Activated T-cell treated with anti-CD3 and anti-CD28 coated beads, Interleukin-2, amount 50 U/mL, for 72 hours (primary cell): ENCODE measurements around the gene BIRC2. TPM values are rescaled to one million over a fixed set of nuclear protein-coding genes. Genes with fewer than 3 reads are reported as not detected.

Source experiments
- ATAC-seq, 2 donors: fragments of 150-1000 bp; cut with Tn5 transposase; replicated peaks in 1 of 2; 2 replicates each; pipeline ENCODE4 v1.10.0; 2021; ENCODE audit warnings: moderate library complexity in 2 of 2, mild to moderate bottlenecking in 1 of 2
- DNase-seq, 2 donors: peaks; one replicate each; pipeline ENCODE4 v3.0.0; 2021 to 2022; ENCODE audit warnings: mixed read lengths in 1 of 2
- H3K27ac Mint-ChIP-seq: one replicate; pipeline ENCODE4 v1.8.0; 2022; ENCODE audit warnings: mild to moderate bottlenecking, moderate library complexity, mixed read lengths
- H3K27me3 Mint-ChIP-seq: one replicate; pipeline ENCODE4 v1.8.0; 2022; ENCODE audit warnings: low read depth, mixed read lengths
- H3K36me3 Mint-ChIP-seq, 2 donors: one replicate each; pipeline ENCODE4 v1.8.0; 2022; ENCODE audit warnings: mixed read lengths in 2 of 2, mild to moderate bottlenecking in 1 of 2; ENCODE audit not compliant: insufficient read depth in 2 of 2
- H3K4me1 Mint-ChIP-seq: one replicate; pipeline ENCODE4 v1.8.0; 2022; ENCODE audit warnings: low read depth, mixed read lengths
- H3K4me3 Mint-ChIP-seq, 2 donors: one replicate each; pipeline ENCODE4 v1.8.0; 2022; ENCODE audit warnings: mild to moderate bottlenecking in 2 of 2, mixed read lengths in 2 of 2, moderate library complexity in 2 of 2
- H3K9me3 Mint-ChIP-seq, 2 donors: one replicate each; pipeline ENCODE4 v1.8.0; 2022; ENCODE audit warnings: mixed read lengths in 2 of 2
- total RNA-seq, 2 donors: library from RNA; stranded (reverse); gene quantifications; one replicate each; pipeline ENCODE4 v1.2.3, GENCODE V29; 2022

The BIRC2 gene
- total RNA-seq, 2 donors from 2014 or later, result 38.3 to 44.4 TPM

DNA sequence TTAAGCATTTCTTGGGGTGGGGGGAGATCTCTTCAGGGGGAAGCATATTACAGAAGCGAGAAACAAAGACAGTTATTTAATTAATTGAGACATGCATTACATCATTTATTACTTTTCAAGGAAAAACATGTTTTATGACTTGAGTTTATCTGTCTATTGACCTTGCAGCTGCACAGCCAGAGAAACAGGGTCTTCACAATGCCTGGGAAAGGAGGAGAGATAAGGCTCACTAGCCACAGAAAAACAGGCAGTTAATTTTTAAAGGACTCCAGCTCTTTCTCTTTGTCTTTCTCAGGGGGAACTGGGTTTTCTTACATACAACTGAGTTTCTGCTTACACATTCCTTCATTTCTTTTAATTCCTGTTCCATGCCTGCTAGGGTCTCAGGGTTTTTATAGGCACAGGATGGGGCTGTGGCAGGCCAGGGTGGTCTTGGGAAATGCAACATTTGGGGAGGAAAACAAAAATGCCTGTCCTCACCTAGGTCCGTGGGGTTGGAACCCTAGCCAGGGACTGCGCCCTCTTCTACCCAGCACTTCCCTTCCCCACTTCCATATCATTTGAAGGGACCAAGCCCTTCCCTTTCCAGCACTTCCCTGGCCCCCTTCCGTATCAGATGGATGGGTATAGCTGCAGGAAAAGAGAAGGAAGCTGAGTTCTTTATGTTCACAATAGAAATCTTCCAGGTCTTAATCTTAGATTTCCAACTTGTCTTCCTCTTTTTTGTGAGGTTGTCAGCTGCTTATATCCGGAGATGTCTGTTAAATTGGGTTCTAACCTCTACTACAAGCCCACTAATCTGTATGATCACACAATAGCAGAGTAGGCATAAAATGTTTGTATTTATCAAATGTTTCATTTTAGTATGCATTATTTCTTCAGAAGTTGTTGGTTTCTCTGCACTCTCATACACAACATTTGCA lies 38.3 kb downstream of the BIRC2 start:
- DNase-seq (no peak), ATAC-seq (no peak)
- Mint-ChIP-seq H3K4me1 (peaks cover 16% of the 10 kb centered on the region), H3K27ac (no peak overlapping the region), H3K27me3 (no peaks in the 10 kb centered on the region), H3K36me3 (peaks cover 6 to 25% of the 10 kb centered on the region in 2 donors), H3K9me3 (peaks cover 0 to 2% of the 10 kb centered on the region in 2 donors), H3K4me3 (no peak overlapping the region)

DNA sequence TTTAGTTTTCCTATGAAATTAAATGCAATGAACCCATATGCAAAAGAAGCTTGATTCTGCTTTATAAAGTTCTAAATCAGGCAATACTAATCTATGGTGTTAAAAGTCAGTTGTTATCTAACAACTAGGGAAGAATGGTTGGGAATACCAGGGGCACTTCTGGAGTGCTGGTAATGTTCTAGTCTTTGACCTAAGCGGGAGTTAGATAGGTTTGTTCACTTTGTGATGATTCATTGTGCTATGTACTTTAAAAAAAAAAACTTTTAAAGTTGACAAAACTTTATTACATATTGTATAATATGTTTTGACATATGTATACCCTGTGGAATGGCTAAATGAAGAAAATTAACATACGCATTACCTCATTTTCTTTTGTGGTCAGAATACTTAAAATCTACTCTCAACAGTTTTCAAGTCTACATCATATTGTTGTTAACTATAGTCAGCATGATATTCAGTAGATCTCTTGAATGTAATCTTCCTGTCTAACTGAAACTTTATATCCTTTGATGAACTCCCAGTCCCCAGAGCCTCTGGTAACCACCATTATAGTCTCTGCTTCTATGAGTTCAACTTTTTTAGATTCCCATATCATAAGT lies 39.2 kb downstream of the BIRC2 start:
- DNase-seq (no peak), ATAC-seq (peak; percentile 19 to 22)
- peaks cover 0 to 2% of the 10 kb centered on the region in 2 donors for H3K9me3 Mint-ChIP-seq
- H3K36me3 Mint-ChIP-seq, result peaks cover 7 to 24% of the 10 kb centered on the region in 2 donors
- H3K4me1 Mint-ChIP-seq, result peaks cover 23% of the 10 kb centered on the region
- H3K4me3 Mint-ChIP-seq, result no peak overlapping the region
- H3K27me3 Mint-ChIP-seq, result no peaks in the 10 kb centered on the region
- H3K27ac Mint-ChIP-seq, result peak overlapping the region; percentile 48

DNA sequence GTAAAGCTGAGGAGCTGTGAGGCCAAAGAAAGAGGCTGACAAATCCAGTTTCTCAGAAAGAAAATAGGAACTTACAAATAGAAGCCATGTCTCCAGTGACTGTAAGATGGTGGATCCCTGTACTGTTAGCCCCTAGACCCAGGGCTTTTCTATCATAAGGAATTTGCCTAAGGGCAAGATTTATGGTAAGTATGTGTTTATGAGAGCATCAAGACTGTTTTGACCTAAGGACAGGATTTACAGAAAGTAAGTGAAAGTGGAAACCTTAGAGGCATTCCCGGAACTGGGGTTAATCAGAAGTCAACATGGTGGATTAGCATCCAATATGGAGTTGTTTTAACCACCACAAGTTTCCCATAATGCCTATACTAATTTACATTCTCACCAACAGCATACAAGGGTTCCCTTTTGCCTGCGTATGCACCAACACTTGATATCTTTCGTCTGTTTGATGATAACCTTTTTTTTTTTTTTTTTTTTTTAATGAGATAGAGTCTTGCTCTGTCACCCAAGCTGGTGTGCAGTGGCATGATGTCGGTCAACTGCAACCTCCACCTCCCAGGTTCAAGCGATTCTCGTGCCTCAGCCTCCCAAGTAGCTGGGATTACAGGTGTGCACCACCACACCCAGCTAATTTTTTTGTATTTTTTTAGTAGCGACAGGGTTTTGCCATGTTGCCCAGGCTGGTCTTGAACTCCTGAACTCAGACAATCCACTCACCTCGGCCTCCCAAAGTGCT lies 40.2 kb downstream of the BIRC2 start:
- Mint-ChIP-seq H3K36me3 (peaks cover 7 to 24% of the 10 kb centered on the region in 2 donors), H3K27me3 (no peaks in the 10 kb centered on the region), H3K9me3 (peaks cover 0 to 2% of the 10 kb centered on the region in 2 donors), H3K27ac (peak overlapping the region; percentile 48), H3K4me3 (no peak overlapping the region), H3K4me1 (peaks cover 23% of the 10 kb centered on the region)
- ATAC-seq (no peak), DNase-seq (no peak)

DNA sequence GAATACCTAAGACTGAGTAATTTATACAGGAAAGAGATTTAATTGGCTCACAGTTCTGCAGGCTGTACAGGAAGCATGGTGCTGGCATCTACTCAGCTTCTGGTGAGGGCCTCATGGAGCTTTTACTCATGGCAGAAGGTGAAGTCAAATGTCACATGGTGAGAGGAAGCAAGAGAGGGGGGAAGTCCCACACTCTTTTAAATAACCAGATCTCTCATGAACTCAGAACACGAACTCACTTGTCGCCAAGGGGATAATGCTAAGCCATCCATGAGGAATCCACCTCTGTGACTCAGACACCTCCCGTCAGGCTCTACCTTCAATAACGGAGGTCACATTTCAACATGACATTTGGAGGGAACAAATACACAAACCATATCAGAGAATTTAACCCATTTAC lies 42.2 kb downstream of the BIRC2 start:
- peaks cover 8 to 33% of the 10 kb centered on the region in 2 donors for H3K36me3 Mint-ChIP-seq

DNA sequence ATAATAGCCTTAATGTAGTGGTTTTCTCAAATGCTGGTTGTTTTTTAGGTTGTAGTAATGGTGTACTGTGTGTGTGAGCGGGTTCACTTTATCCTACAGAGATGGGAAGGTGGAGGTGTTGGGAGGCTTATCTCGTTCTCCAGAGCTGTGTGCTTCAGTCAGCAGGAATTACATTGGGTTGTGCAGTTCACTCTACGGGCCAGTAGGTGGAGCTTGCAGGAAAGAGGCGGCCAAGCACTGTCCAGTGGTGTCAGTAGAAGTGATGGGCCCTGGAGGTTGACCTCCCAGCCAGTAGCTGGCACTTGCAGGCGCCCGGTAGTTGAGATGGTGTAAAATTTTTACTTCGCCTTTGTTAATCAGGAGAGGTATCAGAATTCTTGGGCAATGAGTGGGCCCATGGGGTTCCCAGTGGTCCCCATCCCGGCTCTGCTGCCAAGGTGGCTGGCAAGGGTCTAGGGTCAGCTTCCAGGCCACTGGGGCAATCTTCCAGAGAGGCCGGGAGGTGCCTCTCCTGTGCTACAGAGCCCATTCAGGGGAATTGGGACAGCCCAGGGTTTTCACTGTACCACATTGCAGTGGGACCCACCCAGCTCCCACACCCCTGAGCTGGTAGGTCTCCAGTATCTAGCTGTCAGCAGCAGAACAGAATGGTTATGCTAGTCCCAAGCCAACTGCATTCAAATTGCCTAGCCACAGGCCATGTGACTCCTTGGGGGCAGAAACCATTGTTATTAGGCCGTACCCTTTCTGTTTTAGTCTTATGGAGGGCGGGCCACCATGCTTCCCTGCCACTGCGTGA lies 43.9 kb downstream of the BIRC2 start:
- Mint-ChIP-seq H3K36me3 (peaks cover 8 to 36% of the 10 kb centered on the region in 2 donors), H3K27me3 (no peaks in the 10 kb centered on the region), H3K27ac (peak overlapping the region; percentile 30), H3K4me1 (peaks cover 38% of the 10 kb centered on the region), H3K9me3 (peaks cover 0 to 2% of the 10 kb centered on the region in 2 donors), H3K4me3 (no peak overlapping the region)
- DNase-seq, result peak; percentile 63 to 64
- ATAC-seq, result peak; percentile 68 to 81

More for the DNA sequence above, 42.2 kb downstream of the BIRC2 start:
- no peak for DNase-seq
- peaks cover 35% of the 10 kb centered on the region for H3K4me1 Mint-ChIP-seq
- no peak overlapping the region for H3K4me3 Mint-ChIP-seq
- H3K27me3 Mint-ChIP-seq, result no peaks in the 10 kb centered on the region
- no peak overlapping the region for H3K27ac Mint-ChIP-seq
- no peak for ATAC-seq
- H3K9me3 Mint-ChIP-seq, result peaks cover 0 to 2% of the 10 kb centered on the region in 2 donors

DNA sequence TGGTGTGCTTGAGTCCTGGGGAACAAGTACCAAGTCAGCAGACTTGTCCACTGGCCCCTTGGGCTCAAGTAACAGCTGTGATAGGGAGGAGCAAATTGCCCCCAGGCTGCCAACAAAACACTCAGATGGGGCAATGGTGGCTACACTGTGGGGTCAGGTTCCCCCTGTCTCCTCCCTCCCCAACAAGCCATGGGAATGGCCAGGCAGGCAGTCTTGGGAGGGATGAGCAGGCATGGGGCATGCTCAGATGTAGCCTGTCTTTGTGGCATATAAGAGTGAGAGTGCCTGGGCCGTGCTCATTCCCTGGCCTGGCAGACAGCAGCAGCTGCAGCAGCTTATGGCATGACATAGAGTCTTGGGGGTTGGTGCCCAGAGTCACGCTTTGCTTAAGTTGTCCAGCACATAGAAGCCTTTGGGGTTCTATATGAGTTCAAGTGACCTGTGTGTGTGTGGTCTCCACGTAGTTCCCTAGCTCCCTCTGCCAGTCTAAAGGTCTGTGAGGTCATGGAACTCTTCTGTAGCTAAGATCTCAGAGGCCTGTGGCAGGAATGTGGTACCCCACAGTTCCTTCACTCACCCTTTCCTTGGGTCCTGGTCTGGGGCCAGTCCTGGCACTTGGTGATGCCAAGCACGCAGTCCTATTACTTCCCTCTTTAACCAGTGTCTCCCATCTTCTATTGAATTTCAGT lies 44.7 kb downstream of the BIRC2 start:
- no peak overlapping the region for H3K4me3 Mint-ChIP-seq
- H3K9me3 Mint-ChIP-seq, result peaks cover 0 to 2% of the 10 kb centered on the region in 2 donors
- no peak overlapping the region for H3K27ac Mint-ChIP-seq
- H3K36me3 Mint-ChIP-seq, result peaks cover 8 to 36% of the 10 kb centered on the region in 2 donors
- ATAC-seq, result peak in 1 of 2 donors; percentile 7
- no peak for DNase-seq
- no peaks in the 10 kb centered on the region for H3K27me3 Mint-ChIP-seq
- H3K4me1 Mint-ChIP-seq, result peaks cover 41% of the 10 kb centered on the region

DNA sequence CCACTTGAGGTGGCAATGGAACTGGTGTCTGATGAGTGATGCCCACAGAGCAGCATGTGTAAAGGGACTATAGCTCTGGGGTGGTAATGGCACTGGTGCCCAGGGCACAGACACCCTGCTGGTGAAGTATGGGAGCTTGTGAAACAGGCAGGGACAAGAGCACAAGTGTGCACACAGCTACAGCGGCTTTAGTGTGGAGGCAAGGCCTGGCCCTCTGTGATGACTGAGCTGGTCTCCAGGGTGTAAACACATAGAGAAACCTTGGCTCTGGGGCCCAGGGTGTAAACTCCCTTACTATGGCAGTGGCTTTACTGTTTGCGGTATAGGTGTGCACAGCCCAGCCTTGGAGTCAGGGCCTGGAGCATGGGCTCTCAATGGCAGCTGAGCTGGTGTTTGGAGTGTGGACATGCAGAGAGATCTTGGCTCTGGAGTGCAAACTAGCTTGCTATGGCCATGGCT lies 46.3 kb downstream of the BIRC2 start:
- DNase-seq (no peak), ATAC-seq (no peak)
- Mint-ChIP-seq H3K4me3 (no peak overlapping the region), H3K27me3 (no peaks in the 10 kb centered on the region), H3K27ac (peak overlapping the region; percentile 26), H3K36me3 (peaks cover 8 to 31% of the 10 kb centered on the region in 2 donors), H3K4me1 (peaks cover 53% of the 10 kb centered on the region), H3K9me3 (peaks cover 0 to 1% of the 10 kb centered on the region in 2 donors)

DNA sequence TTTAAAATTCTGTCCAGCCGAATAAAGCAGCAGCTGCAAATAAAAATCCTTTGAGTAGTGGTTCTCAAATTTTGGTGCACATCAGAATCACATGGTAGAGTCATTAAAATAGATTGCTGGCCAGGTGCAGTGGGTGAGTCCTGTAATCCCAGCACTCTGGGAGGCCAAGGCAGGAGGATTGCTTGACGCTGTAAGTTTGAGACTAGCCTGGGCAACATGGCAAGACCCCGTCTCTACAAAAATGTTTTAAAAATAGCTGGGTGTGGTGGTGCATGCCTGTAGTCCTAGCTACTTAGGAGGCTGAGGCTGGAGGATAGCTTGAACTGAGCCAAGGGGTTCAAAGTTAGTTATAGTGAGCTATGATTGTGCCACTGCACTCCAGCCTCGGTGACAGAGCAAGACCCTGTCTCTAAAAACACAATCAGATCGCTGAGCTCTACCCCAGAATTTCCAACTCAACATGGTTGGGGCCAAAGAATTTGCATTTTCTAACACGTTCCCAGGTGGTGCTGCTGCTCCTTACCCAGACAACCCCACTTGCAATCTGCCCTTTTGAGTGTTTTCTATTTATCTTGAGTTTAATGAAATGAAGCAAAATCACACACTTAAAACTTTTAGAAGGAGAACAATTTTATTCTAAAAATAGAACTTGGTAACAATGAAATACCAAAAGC lies 48.8 kb downstream of the BIRC2 start:
- DNase-seq (no peak), ATAC-seq (no peak)
- no peaks in the 10 kb centered on the region for H3K9me3 Mint-ChIP-seq
- peaks cover 48% of the 10 kb centered on the region for H3K4me1 Mint-ChIP-seq
- H3K4me3 Mint-ChIP-seq, result peak overlapping the region in 1 of 2 donors; percentile 22
- peaks cover 8 to 28% of the 10 kb centered on the region in 2 donors for H3K36me3 Mint-ChIP-seq
- no peak overlapping the region for H3K27ac Mint-ChIP-seq
- no peaks in the 10 kb centered on the region for H3K27me3 Mint-ChIP-seq

DNA sequence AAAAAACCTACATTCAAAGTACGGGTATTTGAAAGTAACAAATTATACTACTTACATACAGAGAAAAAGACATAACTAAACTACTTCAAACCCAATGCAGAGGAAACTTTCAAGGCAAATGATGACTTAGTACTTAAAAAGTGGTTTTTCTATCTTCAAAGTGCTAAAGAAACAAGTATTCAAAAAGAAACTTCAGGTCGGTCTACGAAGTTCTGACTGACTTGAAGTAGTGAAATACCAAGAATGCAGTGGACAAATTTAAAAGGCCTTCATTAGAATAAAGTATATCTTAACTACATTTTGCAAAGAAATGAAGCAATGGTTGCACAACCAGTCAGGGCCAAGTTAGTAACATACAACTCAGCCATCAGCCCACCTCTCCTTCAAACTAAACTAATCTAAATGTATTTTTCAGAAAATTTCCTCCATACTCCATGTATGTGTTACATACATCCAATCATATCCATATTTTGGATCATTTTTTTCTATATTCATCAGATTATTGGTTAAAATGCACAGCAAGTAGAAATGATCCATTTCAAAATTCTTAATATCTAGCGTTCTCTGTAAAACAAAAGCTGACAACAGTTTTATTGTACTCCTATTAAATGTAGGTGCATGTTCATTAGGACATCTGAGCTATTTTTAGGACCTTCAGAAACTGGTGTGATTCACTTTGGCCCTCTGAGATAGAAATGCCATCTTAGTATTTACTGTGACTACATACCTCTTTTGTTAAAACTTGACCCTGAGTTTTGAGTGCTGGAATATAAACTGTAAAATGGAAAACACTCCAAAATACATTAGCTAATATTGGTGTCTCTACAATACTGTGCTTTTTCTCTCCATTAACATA lies 49.9 kb downstream of the BIRC2 start:
- no peaks in the 10 kb centered on the region for H3K27me3 Mint-ChIP-seq
- ATAC-seq (peak; percentile 83 to 84), DNase-seq (no peak)
- H3K27ac Mint-ChIP-seq, result peak overlapping the region; percentile 92
- H3K4me3 Mint-ChIP-seq, result peak overlapping the region; percentile 36 to 74
- H3K9me3 Mint-ChIP-seq, result no peaks in the 10 kb centered on the region
- H3K4me1 Mint-ChIP-seq, result peaks cover 52% of the 10 kb centered on the region
- peaks cover 10 to 36% of the 10 kb centered on the region in 2 donors for H3K36me3 Mint-ChIP-seq

DNA sequence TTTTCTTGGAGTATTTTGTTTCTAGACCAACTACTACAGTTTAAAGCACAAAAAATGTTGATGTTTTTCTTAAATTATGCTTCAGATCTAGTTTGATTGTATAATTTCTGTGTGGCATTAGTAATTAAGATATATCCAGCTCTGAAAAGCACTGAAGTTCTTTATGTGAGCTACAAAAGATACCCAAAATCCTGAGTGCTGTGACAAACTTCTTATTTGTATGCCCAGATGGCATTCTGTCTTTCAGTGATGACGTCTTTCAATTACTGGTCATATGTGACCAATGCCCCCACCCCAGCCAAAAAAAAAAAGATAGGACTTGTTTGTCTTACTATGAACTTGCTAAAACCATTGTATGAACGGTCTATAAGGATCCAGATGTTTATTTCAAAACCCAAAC lies 51.3 kb downstream of the BIRC2 start:
- Mint-ChIP-seq H3K36me3 (peaks cover 10 to 36% of the 10 kb centered on the region in 2 donors), H3K27ac (no peak overlapping the region), H3K4me1 (peaks cover 55% of the 10 kb centered on the region), H3K27me3 (no peaks in the 10 kb centered on the region), H3K4me3 (no peak overlapping the region), H3K9me3 (no peaks in the 10 kb centered on the region)
- ATAC-seq, result no peak
- DNase-seq, result no peak

DNA sequence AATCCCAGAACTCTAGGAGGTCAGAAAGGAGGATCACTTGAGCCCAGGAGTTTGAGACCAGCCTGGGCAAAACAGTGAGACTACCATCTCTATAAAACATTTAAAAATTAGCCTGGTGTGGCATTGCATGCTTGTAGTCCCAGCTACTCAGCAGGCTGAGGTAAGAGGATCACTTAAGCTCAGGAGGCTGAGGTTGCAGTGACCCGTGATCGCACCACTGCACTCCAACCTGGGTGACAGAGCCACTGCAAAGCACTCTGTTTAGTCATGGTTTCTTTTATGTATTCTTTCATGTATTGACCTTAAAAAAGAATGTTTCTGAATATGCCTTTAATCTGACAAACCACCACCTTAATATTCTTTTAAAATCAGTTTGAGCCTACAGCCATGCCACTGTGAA lies 52.2 kb downstream of the BIRC2 start:
- Mint-ChIP-seq H3K27ac (no peak overlapping the region), H3K36me3 (peaks cover 10 to 36% of the 10 kb centered on the region in 2 donors), H3K4me3 (no peak overlapping the region), H3K27me3 (no peaks in the 10 kb centered on the region), H3K9me3 (no peaks in the 10 kb centered on the region), H3K4me1 (peaks cover 61% of the 10 kb centered on the region)
- no peak for DNase-seq
- ATAC-seq, result no peak
